Endothelial cell of umbilical vein (primary cell): Measurements from ENCODE around the gene FUT8.

Experiments used
- EZH2 ChIP-seq: IDR thresholded peaks from 2 replicates; pipeline ENCODE4 v1.6.1; 2012; ENCODE audit warnings: borderline replicate concordance, low read depth, mild to moderate bottlenecking, moderate library complexity, low read length, inconsistent platforms; ENCODE audit not compliant: severe bottlenecking
- FOS ChIP-seq: IDR thresholded peaks from 2 replicates; pipeline ENCODE4 v1.6.1; 2011; ENCODE audit warnings: mild to moderate bottlenecking, low read length, moderate library complexity, borderline replicate concordance; ENCODE audit not compliant: insufficient read depth
- GATA2 ChIP-seq: IDR thresholded peaks from 2 replicates; pipeline ENCODE4 v1.7.0; 2011; ENCODE audit warnings: low read depth, mild to moderate bottlenecking, moderate library complexity, mixed read lengths, low read length; ENCODE audit not compliant: insufficient read length, insufficient read depth
- MYC ChIP-seq: IDR thresholded peaks from one replicate; pipeline ENCODE4 v1.6.1; 2011; ENCODE audit warnings: mild to moderate bottlenecking, low read depth, low read length
- POLR2A ChIP-seq: IDR thresholded peaks from 2 replicates; pipeline ENCODE4 v1.6.1; 2012; ENCODE audit warnings: low read depth, mild to moderate bottlenecking, control low read depth, low read length
- POLR2AphosphoS5 ChIP-seq: IDR thresholded peaks from 2 replicates; pipeline ENCODE4 v1.6.1; 2012; ENCODE audit warnings: low read depth, mild to moderate bottlenecking, control low read depth, low read length, moderate library complexity; ENCODE audit not compliant: insufficient read depth
- TF ChIP-seq, protein P1 (sequence below), 2 donors: IDR thresholded peaks; 1 replicate in 1 of 2; 2 replicates in 1 of 2; pipeline ENCODE4 v1.5.1; 2011; ENCODE audit warnings: low read length in 2 of 2, mild to moderate bottlenecking in 2 of 2, moderate library complexity in 2 of 2, control low read depth in 1 of 2, inconsistent platforms in 1 of 2, low read depth in 1 of 2; ENCODE audit not compliant: insufficient read depth in 1 of 2; ENCODE audit errors: extremely low read depth in 1 of 2
- TF ChIP-seq, protein P2 (sequence below): IDR thresholded peaks from 2 replicates; pipeline ENCODE4 v1.6.1; 2011; ENCODE audit not compliant: insufficient read depth, insufficient read length

DNA sequence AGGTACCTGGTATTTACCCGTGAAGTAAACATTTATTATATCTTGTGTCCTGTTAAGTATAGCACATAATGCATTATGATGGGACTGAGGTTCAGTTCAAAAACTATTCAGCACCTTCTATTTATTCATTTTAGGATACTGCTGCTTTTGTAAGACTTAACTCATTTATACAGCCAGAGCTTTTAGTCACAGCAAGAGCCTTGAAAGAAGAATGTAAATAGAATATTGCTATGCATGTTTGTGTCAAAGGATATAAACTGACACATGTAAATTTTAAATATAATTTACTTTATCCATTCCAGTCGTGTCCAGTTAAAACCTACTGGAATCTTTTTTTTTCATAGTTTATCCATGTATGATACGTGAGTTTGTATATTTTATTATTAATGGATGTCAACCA is 168.8 kb downstream of the FUT8 start:
- TF ChIP-seq POLR2AphosphoS5, result no peak
- TF ChIP-seq, protein P1, sequence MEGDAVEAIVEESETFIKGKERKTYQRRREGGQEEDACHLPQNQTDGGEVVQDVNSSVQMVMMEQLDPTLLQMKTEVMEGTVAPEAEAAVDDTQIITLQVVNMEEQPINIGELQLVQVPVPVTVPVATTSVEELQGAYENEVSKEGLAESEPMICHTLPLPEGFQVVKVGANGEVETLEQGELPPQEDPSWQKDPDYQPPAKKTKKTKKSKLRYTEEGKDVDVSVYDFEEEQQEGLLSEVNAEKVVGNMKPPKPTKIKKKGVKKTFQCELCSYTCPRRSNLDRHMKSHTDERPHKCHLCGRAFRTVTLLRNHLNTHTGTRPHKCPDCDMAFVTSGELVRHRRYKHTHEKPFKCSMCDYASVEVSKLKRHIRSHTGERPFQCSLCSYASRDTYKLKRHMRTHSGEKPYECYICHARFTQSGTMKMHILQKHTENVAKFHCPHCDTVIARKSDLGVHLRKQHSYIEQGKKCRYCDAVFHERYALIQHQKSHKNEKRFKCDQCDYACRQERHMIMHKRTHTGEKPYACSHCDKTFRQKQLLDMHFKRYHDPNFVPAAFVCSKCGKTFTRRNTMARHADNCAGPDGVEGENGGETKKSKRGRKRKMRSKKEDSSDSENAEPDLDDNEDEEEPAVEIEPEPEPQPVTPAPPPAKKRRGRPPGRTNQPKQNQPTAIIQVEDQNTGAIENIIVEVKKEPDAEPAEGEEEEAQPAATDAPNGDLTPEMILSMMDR (IDR thresholded peaks at IDR 0.05; ENCODE audit: extremely low read depth in 1 of 2, insufficient read depth in 1 of 2, low read depth in 1 of 2, low read length in 2 of 2), result no peak
- TF ChIP-seq POLR2A, result no peak
- TF ChIP-seq FOS, result no peak
- TF ChIP-seq EZH2, result no peak
- no peak for TF ChIP-seq MYC
- no peak for TF ChIP-seq GATA2
- TF ChIP-seq, protein P2, sequence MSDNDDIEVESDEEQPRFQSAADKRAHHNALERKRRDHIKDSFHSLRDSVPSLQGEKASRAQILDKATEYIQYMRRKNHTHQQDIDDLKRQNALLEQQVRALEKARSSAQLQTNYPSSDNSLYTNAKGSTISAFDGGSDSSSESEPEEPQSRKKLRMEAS, result no peak
